ENCODE measurements around the gene KSR1. TPM values are rescaled to one million over a fixed set of nuclear protein-coding genes. Genes with fewer than 3 reads are reported as not detected.
"Not testable (repeated sequence)": the region's sequence is repeated elsewhere in the genome, so short reads cannot be mapped to it uniquely, and the experiment has no call there.

The KSR1 gene
- total RNA-seq, 3 donors from 2014 or later = 52.1 to 63.5 (median 56.8) TPM

DNA sequence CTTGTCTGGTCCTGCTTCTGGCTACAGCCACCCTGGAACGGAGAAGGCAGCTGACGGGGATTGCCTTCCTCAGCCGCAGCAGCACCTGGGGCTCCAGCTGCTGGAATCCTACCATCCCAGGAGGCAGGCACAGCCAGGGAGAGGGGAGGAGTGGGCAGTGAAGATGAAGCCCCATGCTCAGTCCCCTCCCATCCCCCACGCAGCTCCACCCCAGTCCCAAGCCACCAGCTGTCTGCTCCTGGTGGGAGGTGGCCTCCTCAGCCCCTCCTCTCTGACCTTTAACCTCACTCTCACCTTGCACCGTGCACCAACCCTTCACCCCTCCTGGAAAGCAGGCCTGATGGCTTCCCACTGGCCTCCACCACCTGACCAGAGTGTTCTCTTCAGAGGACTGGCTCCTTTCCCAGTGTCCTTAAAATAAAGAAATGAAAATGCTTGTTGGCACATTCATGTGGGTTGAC lies 192.9 kb downstream of the KSR1 start:
- DNase-seq; ATAC-seq; H3K4me3 Mint-ChIP-seq; H3K36me3 Mint-ChIP-seq (ENCODE audit: insufficient read depth); H3K4me1 Mint-ChIP-seq (ENCODE audit: low read depth); H3K27me3 Mint-ChIP-seq (ENCODE audit: low read depth); H3K9me3 Mint-ChIP-seq: not testable (repeated sequence)

DNA sequence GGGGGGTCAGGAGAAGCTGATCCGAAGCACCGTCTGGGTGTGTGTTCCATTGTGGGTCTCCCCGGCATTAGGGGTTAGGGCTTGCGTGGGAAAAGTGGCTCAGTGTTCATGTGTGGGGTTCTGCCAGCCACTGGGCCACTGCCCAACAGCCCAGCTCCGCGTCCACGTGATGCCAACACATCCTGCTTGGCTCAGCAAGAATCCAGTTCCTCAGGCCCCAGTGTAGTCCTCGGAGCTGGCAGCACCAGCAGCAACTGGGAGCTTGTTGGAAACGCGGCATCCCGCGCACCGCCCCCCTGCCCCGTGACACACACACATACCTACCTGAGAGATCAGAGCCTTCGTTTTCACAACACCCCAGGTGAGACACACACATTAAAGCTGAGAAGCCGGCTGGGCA lies 193.7 kb downstream of the KSR1 start:
- Mint-ChIP-seq H3K27me3 (ENCODE audit: low read depth) (peaks cover 2% of the 10 kb centered on the region), H3K4me3 (no peak overlapping the region), H3K9me3 (no peaks in the 10 kb centered on the region), H3K4me1 (ENCODE audit: low read depth) (peaks cover 8% of the 10 kb centered on the region), H3K36me3 (ENCODE audit: insufficient read depth) (peaks cover 6% of the 10 kb centered on the region)
- no peak for DNase-seq
- ATAC-seq = no peak

DNA sequence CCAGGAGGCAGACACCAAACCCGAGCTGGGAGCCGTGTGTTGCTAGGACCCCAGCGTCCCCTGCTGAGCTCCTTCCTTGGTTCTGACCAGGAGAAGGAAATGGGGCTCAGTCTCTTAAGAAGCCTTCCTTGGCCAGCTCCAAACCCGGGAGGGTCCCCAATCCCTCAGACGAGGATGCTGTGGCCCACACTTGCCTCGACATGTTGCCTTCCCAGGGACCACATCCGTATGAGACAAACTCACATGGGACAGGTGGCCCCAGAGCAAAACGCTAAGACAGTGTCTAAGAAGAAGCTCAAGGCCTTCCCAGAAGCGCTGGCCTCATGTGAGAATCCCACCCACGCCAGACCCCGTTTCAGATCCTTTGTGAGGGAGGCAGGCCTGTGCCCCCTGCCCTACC lies 194.6 kb downstream of the KSR1 start:
- Mint-ChIP-seq H3K9me3 (no peaks in the 10 kb centered on the region), H3K27me3 (ENCODE audit: low read depth) (peaks cover 2% of the 10 kb centered on the region), H3K4me3 (no peak overlapping the region), H3K36me3 (ENCODE audit: insufficient read depth) (peaks cover 6% of the 10 kb centered on the region), H3K4me1 (ENCODE audit: low read depth) (peaks cover 8% of the 10 kb centered on the region)
- ATAC-seq (no peak), DNase-seq (no peak)

GRCh38 chr17:27651411-27652345 lies 195.4 kb downstream of the KSR1 start:
- DNase-seq (peak; percentile 62), ATAC-seq (peak; percentile 65 to 67)
- Mint-ChIP-seq H3K27me3 (ENCODE audit: low read depth) (peaks cover 2% of the 10 kb centered on the region), H3K4me3 (no peak overlapping the region), H3K4me1 (ENCODE audit: low read depth) (peaks cover 8% of the 10 kb centered on the region), H3K9me3 (no peaks in the 10 kb centered on the region), H3K36me3 (ENCODE audit: insufficient read depth) (peaks cover 6% of the 10 kb centered on the region)

DNA sequence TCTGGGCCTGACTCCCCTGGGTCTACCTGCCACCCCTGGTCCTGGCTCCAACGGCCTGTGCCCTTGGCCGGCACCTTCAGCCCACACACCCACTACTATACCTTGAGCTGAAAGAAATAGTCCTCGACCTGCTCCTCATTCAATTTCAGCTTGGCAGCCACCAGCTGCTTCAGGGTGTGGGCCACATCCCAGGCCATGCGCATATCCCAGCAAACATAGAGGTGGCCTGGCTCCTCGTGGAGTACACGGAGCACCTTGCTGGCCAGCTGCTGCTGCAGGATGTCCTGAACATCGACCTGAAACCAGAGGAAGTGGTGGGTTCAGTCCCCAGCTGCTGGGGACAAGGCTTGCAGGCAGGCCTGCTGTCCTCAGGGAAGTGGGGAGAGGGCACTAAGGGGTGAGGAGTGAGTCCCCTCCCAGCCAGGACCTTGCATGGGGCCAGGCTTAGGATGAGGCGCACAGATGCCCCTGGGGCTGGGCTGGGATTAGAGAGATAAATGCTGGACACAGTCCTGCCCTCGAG lies 197.3 kb downstream of the KSR1 start:
- H3K36me3 Mint-ChIP-seq (ENCODE audit: insufficient read depth); H3K4me1 Mint-ChIP-seq (ENCODE audit: low read depth); ATAC-seq; H3K27me3 Mint-ChIP-seq (ENCODE audit: low read depth); DNase-seq; H3K4me3 Mint-ChIP-seq; H3K9me3 Mint-ChIP-seq: not testable (repeated sequence)

- H3K27me3 Mint-ChIP-seq (ENCODE audit: low read depth) = peaks cover 4% of the 10 kb centered on the region
- H3K36me3 Mint-ChIP-seq (ENCODE audit: insufficient read depth) = peaks cover 3% of the 10 kb centered on the region
- DNase-seq (no peak), ATAC-seq (no peak)
- no peak overlapping the region for H3K4me3 Mint-ChIP-seq
- H3K4me1 Mint-ChIP-seq (ENCODE audit: low read depth) = peaks cover 8% of the 10 kb centered on the region
- no peaks in the 10 kb centered on the region for H3K9me3 Mint-ChIP-seq
Measured at GRCh38 chr17:27654136-27654535, 197.9 kb downstream of the KSR1 start.

DNA sequence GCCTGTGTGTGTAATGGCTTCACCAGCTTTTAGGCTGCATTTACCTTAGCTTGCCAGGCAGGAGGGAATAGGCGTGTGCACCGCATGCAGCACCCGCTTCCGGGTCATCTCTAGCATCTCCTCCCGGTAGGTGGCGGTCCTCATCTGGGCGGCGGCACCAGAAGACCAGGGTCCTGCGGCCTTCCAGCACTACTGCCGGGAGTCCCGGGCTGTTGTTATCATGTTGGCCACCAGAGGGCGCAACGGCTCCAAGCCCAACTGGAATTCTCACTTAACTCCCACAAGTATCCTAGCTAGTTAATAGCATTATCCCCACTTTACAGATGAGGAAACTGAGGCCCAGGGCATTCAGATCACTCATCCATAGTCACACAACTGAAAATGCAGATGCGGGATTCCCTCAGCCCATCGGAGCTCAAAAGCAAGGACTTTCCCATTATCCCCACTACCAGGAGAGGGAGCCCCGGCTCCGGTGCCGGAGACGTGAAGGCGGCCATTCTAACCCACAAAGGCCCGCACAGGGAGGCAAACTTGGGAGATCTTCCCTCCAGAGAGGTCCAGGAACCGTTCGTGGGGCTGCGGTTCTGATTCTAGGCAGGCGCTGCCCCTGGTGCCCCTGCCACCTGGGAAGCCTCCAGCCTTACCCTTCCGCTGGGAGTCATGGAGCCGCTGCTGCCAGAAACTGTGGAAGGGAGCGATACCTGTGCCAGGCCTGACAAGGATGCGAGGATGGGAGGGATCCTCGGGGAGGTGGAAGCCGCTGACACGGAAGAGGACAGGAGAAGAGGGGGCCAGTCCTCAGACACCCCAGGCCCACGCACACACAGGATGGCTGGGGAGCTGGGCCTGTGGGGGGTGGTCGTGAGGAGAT lies 198.6 kb downstream of the KSR1 start:
- peaks cover 4% of the 10 kb centered on the region for H3K27me3 Mint-ChIP-seq (ENCODE audit: low read depth)
- peak; percentile 78 to 83 for ATAC-seq
- peak; percentile 68 for DNase-seq
- no peaks in the 10 kb centered on the region for H3K9me3 Mint-ChIP-seq
- H3K36me3 Mint-ChIP-seq (ENCODE audit: insufficient read depth) = peaks cover 2% of the 10 kb centered on the region
- H3K4me3 Mint-ChIP-seq = no peak overlapping the region
- peaks cover 8% of the 10 kb centered on the region for H3K4me1 Mint-ChIP-seq (ENCODE audit: low read depth)

GRCh38 chr17:27655525-27656111 lies 199.4 kb downstream of the KSR1 start:
- H3K9me3 Mint-ChIP-seq; DNase-seq; H3K4me3 Mint-ChIP-seq; H3K4me1 Mint-ChIP-seq (ENCODE audit: low read depth); H3K27me3 Mint-ChIP-seq (ENCODE audit: low read depth); ATAC-seq; H3K36me3 Mint-ChIP-seq (ENCODE audit: insufficient read depth): not testable (repeated sequence)

DNA sequence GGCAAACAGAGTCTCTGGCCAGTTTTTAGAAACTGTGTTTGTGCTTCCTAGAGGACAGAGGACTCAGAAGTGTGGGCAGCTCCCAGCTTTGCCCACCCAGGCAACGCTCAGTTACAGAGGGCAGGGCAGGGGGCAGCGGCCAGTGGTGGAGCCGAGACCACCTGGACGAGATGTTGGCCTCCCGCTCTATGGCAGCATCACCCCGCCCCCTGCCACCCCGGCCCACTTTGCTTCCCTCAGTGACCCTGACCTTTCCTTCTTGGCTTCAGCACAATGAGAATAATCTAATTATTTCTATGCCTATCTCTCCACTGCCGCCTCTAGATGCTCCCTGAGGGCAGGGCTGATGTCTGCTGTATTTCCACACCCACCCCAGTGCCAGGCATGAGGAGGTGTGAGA lies 200.4 kb downstream of the KSR1 start:
- ATAC-seq; H3K9me3 Mint-ChIP-seq; H3K36me3 Mint-ChIP-seq (ENCODE audit: insufficient read depth); H3K4me3 Mint-ChIP-seq; DNase-seq; H3K4me1 Mint-ChIP-seq (ENCODE audit: low read depth); H3K27me3 Mint-ChIP-seq (ENCODE audit: low read depth): not testable (repeated sequence)

GRCh38 chr17:27657620-27658019 lies 201.4 kb downstream of the KSR1 start:
- H3K36me3 Mint-ChIP-seq (ENCODE audit: insufficient read depth) = no peaks in the 10 kb centered on the region
- no peak overlapping the region for H3K4me3 Mint-ChIP-seq
- ATAC-seq (no peak), DNase-seq (no peak)
- H3K9me3 Mint-ChIP-seq = no peaks in the 10 kb centered on the region
- peaks cover 6% of the 10 kb centered on the region for H3K4me1 Mint-ChIP-seq (ENCODE audit: low read depth)
- peaks cover 6% of the 10 kb centered on the region for H3K27me3 Mint-ChIP-seq (ENCODE audit: low read depth)

DNA sequence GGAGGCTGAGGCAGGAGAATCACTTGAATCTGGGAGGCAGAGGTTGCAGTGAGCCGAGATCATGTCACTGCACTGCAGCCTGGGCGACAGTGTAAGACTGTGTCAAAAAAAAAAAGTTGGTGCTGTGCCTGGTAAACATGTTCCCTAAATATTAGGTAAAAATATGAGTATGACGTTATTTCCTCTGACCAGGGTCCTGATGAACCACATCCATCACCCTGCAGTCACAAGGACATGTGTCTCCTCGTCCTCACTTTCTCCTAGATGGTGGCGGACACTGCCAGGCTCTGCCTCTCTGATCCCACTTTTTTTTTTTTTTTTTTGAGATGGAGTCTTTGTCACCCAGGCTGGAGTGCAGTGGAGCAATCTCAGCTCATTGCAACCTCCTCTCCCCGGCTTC lies 203.4 kb downstream of the KSR1 start:
- no peak overlapping the region for H3K4me3 Mint-ChIP-seq
- no peak for DNase-seq
- no peaks in the 10 kb centered on the region for H3K36me3 Mint-ChIP-seq (ENCODE audit: insufficient read depth)
- no peaks in the 10 kb centered on the region for H3K9me3 Mint-ChIP-seq
- no peak for ATAC-seq
- H3K27me3 Mint-ChIP-seq (ENCODE audit: low read depth) = peaks cover 6% of the 10 kb centered on the region
- H3K4me1 Mint-ChIP-seq (ENCODE audit: low read depth) = peaks cover 2% of the 10 kb centered on the region

- DNase-seq (no peak), ATAC-seq (no peak)
- H3K4me3 Mint-ChIP-seq = no peak overlapping the region
- no peaks in the 10 kb centered on the region for H3K36me3 Mint-ChIP-seq (ENCODE audit: insufficient read depth)
- peaks cover 4% of the 10 kb centered on the region for H3K27me3 Mint-ChIP-seq (ENCODE audit: low read depth)
- no peaks in the 10 kb centered on the region for H3K4me1 Mint-ChIP-seq (ENCODE audit: low read depth)
- no peaks in the 10 kb centered on the region for H3K9me3 Mint-ChIP-seq
Measured at GRCh38 chr17:27660436-27660835, 204.2 kb downstream of the KSR1 start.

- no peaks in the 10 kb centered on the region for H3K4me1 Mint-ChIP-seq (ENCODE audit: low read depth)
- no peaks in the 10 kb centered on the region for H3K36me3 Mint-ChIP-seq (ENCODE audit: insufficient read depth)
Measured at GRCh38 chr17:27663936-27664605, 207.8 kb downstream of the KSR1 start.

GRCh38 chr17:27664606-27664965 lies 208.3 kb downstream of the KSR1 start:
- H3K4me3 Mint-ChIP-seq = no peak overlapping the region
- ATAC-seq (no peak), DNase-seq (no peak)
- H3K4me1 Mint-ChIP-seq (ENCODE audit: low read depth) = no peaks in the 10 kb centered on the region
- no peaks in the 10 kb centered on the region for H3K9me3 Mint-ChIP-seq
- H3K27me3 Mint-ChIP-seq (ENCODE audit: low read depth) = peaks cover 2% of the 10 kb centered on the region
- no peaks in the 10 kb centered on the region for H3K36me3 Mint-ChIP-seq (ENCODE audit: insufficient read depth)

More at GRCh38 chr17:27663936-27664605, 207.8 kb downstream of the KSR1 start:
- no peak overlapping the region for H3K4me3 Mint-ChIP-seq
- H3K9me3 Mint-ChIP-seq = no peaks in the 10 kb centered on the region
- DNase-seq (no peak), ATAC-seq (no peak)
- H3K27me3 Mint-ChIP-seq (ENCODE audit: low read depth) = peaks cover 2% of the 10 kb centered on the region
